ENCODE data around the gene GPC6. TPM values are rescaled to one million over a fixed set of nuclear protein-coding genes. Genes with fewer than 3 reads are reported as not detected.

Gene GPC6
- total and polyA plus RNA-seq, 2 donors (not counting 1 experiment from before 2014, with no cell fraction given) = not detected

DNA sequence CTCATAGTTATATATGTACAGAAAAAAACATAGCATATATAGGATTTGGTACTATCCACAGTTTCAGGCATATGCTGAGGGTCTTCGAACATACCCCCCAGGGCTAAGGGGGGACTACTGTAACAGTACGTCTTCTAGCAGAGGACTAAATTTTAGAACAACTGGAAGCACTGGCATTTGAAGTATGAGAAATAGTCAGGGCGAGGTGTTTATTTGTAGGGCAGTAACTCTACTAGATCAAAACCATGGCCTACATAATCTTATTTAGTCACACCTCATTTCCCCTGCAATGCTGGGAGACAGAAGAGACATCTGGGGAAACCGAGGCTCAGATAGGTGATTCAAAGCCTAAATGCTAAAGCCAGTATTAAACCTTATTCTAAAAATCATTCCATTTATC, 1007.2 kb downstream of the GPC6 start:
- H3K27me3 Mint-ChIP-seq = no peaks in the 10 kb centered on the region
- no peak overlapping the region for H2AFZ ChIP-seq (ENCODE audit: insufficient read depth, low read depth, low read length, poor library complexity, severe bottlenecking)
- POLR2A ChIA-PET = no interaction called here
- no peaks in the 10 kb centered on the region for H3K9me3 ChIP-seq (ENCODE audit: control extremely low read depth in 1 of 3, control insufficient read depth in 2 of 3, insufficient read depth in 1 of 3, low read length in 2 of 3)
- ATAC-seq (ENCODE audit: low read depth) = no peak
- no peak overlapping the region for H3K4me3 Mint-ChIP-seq
- no peak for DNase-seq
- H3K4me1 ChIP-seq (ENCODE audit: control insufficient read depth in 2 of 2, insufficient read depth in 2 of 2, low read length in 2 of 2) = peaks cover 4 to 19% of the 10 kb centered on the region in 2 donors
- no peak overlapping the region for H3K27ac Mint-ChIP-seq
- WGBS (ENCODE audit: insufficient coverage) = no CpG with 5 or more reads among the region's 4 CpGs
- H3K9ac ChIP-seq (ENCODE audit: low read length) = no peak overlapping the region
- intact Hi-C loops (cut with micrococcal nuclease) = no loop called here
- no peak overlapping the region for H3K4me2 ChIP-seq (replicated peaks; ENCODE audit: low read depth, low read length, poor library complexity, severe bottlenecking)
- no peak overlapping the region for H3K27ac ChIP-seq (ENCODE audit: low read length in 2 of 2)
- TF ChIP-seq EZH2 (IDR thresholded peaks at IDR 0.05; ENCODE audit: borderline replicate concordance, insufficient read depth, low read depth, low read length, poor library complexity, severe bottlenecking) = no peak
- TF ChIP-seq, protein P1, sequence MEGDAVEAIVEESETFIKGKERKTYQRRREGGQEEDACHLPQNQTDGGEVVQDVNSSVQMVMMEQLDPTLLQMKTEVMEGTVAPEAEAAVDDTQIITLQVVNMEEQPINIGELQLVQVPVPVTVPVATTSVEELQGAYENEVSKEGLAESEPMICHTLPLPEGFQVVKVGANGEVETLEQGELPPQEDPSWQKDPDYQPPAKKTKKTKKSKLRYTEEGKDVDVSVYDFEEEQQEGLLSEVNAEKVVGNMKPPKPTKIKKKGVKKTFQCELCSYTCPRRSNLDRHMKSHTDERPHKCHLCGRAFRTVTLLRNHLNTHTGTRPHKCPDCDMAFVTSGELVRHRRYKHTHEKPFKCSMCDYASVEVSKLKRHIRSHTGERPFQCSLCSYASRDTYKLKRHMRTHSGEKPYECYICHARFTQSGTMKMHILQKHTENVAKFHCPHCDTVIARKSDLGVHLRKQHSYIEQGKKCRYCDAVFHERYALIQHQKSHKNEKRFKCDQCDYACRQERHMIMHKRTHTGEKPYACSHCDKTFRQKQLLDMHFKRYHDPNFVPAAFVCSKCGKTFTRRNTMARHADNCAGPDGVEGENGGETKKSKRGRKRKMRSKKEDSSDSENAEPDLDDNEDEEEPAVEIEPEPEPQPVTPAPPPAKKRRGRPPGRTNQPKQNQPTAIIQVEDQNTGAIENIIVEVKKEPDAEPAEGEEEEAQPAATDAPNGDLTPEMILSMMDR (IDR thresholded peaks at IDR 0.05) = no peak
- no peaks in the 10 kb centered on the region for H3K79me2 ChIP-seq (ENCODE audit: control insufficient read depth, insufficient read depth, low read length)
- no peaks in the 10 kb centered on the region for H3K9me3 Mint-ChIP-seq (ENCODE audit: insufficient read depth)
- CTCF ChIA-PET = no interaction called here
- no peaks in the 10 kb centered on the region for H4K20me1 ChIP-seq (ENCODE audit: control insufficient read depth, insufficient read depth, low read length, poor library complexity, severe bottlenecking)
- H3K27me3 ChIP-seq (replicated peaks in 1 of 4; ENCODE audit: control extremely low read depth in 1 of 4, control insufficient read depth in 3 of 4, insufficient read depth in 4 of 4, low read length in 3 of 4) = no peaks in the 10 kb centered on the region
- H3K4me1 Mint-ChIP-seq = peaks cover 24% of the 10 kb centered on the region
- H3K36me3 ChIP-seq (replicated peaks in 1 of 2; ENCODE audit: control extremely low read depth in 1 of 2, control insufficient read depth in 1 of 2, extremely low read depth in 1 of 2, insufficient read depth in 2 of 2, low read length in 1 of 2) = no peaks in the 10 kb centered on the region
- H3K4me3 ChIP-seq (ENCODE audit: control extremely low read depth in 1 of 5, extremely low read depth in 1 of 5, insufficient read depth in 1 of 5, low read depth in 2 of 5, low read length in 4 of 5) = no peak overlapping the region

DNA sequence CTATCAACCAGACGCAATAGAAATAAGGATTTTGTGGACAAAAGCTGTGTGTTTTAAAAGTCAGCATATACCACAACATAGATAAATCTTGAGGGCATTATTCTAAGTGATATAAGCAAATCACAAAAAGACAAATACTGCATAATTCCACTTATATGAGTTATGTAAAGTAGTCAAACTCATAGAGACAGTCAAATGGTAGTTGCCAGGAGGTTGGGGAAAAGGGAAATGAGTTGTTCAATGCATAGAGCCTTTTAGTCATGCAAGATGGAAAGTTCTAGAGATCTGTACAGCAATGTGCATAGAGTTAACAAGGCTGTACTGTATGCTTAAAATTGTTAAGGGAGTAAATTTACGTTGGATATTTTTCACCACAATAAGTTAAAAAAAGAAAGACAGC, 1008.1 kb downstream of the GPC6 start:
- no peak for ATAC-seq (ENCODE audit: low read depth)

More for the DNA sequence above, 1008.1 kb downstream of the GPC6 start:
- Histone ChIP-seq H3K4me3 (ENCODE audit: control extremely low read depth in 1 of 5, extremely low read depth in 1 of 5, insufficient read depth in 1 of 5, low read depth in 2 of 5, low read length in 4 of 5) (no peak overlapping the region), H3K4me2 (replicated peaks; ENCODE audit: low read depth, low read length, poor library complexity, severe bottlenecking) (no peak overlapping the region), H3K27ac (ENCODE audit: low read length in 2 of 2) (no peak overlapping the region), H3K79me2 (ENCODE audit: control insufficient read depth, insufficient read depth, low read length) (no peaks in the 10 kb centered on the region), H4K20me1 (ENCODE audit: control insufficient read depth, insufficient read depth, low read length, poor library complexity, severe bottlenecking) (no peaks in the 10 kb centered on the region), H3K9ac (ENCODE audit: low read length) (no peak overlapping the region), H3K4me1 (ENCODE audit: control insufficient read depth in 2 of 2, insufficient read depth in 2 of 2, low read length in 2 of 2) (peaks cover 8 to 27% of the 10 kb centered on the region in 2 donors), H2AFZ (ENCODE audit: insufficient read depth, low read depth, low read length, poor library complexity, severe bottlenecking) (no peak overlapping the region), H3K9me3 (ENCODE audit: control extremely low read depth in 1 of 3, control insufficient read depth in 2 of 3, insufficient read depth in 1 of 3, low read length in 2 of 3) (no peaks in the 10 kb centered on the region), H3K27me3 (replicated peaks in 1 of 4; ENCODE audit: control extremely low read depth in 1 of 4, control insufficient read depth in 3 of 4, insufficient read depth in 4 of 4, low read length in 3 of 4) (no peaks in the 10 kb centered on the region), H3K36me3 (replicated peaks in 1 of 2; ENCODE audit: control extremely low read depth in 1 of 2, control insufficient read depth in 1 of 2, extremely low read depth in 1 of 2, insufficient read depth in 2 of 2, low read length in 1 of 2) (no peaks in the 10 kb centered on the region)
- ChIA-PET CTCF (no interaction called here), POLR2A (no interaction called here)
- no peak overlapping the region for H3K27ac Mint-ChIP-seq
- TF ChIP-seq EZH2 (IDR thresholded peaks at IDR 0.05; ENCODE audit: borderline replicate concordance, insufficient read depth, low read depth, low read length, poor library complexity, severe bottlenecking) = no peak
- TF ChIP-seq, protein P1 (IDR thresholded peaks at IDR 0.05) = no peak
- no peaks in the 10 kb centered on the region for H3K27me3 Mint-ChIP-seq
- no peaks in the 10 kb centered on the region for H3K9me3 Mint-ChIP-seq (ENCODE audit: insufficient read depth)
- no CpG with 5 or more reads among the region's 2 CpGs for WGBS (ENCODE audit: insufficient coverage)
- intact Hi-C loops (cut with micrococcal nuclease) = no loop called here
- peaks cover 31% of the 10 kb centered on the region for H3K4me1 Mint-ChIP-seq
- H3K4me3 Mint-ChIP-seq = no peak overlapping the region
- DNase-seq = no peak

All from B cell (primary cell).